GM21367 (cell line): ENCODE data around the gene PUS1.
"Not testable (repeated sequence)": the region's sequence is repeated elsewhere in the genome, so short reads cannot be mapped to it uniquely, and the experiment has no call there.

Experiments used
- ATAC-seq: cut with Tn5 transposase; IDR thresholded peaks from one replicate; pipeline ENCODE4 v1.9.1; 2021; ENCODE audit not compliant: unreplicated experiment

The PUS1 gene

GRCh38 chr12:131959641-131960589, 30.8 kb downstream of the PUS1 start:
- no peak for ATAC-seq

- not testable (repeated sequence) for ATAC-seq
Measured at GRCh38 chr12:131960590-131961325, 31.7 kb downstream of the PUS1 start.

- not testable (repeated sequence) for ATAC-seq
Measured at GRCh38 chr12:131961328-131961727, 32.3 kb downstream of the PUS1 start.

GRCh38 chr12:131962069-131962468, 33.0 kb downstream of the PUS1 start:
- no peak for ATAC-seq

- no peak for ATAC-seq
Measured at GRCh38 chr12:131963381-131963780, 34.3 kb downstream of the PUS1 start.

GRCh38 chr12:131965073-131965472, 36.0 kb downstream of the PUS1 start:
- no peak for ATAC-seq

- ATAC-seq: no peak
Measured at GRCh38 chr12:131971226-131971625, 42.1 kb downstream of the PUS1 start.

GRCh38 chr12:131975228-131975627, 46.2 kb downstream of the PUS1 start:
- no peak for ATAC-seq

GRCh38 chr12:131979606-131980005, 50.5 kb downstream of the PUS1 start:
- no peak for ATAC-seq

- ATAC-seq: no peak
Measured at GRCh38 chr12:131980263-131980662, 51.2 kb downstream of the PUS1 start.

GRCh38 chr12:131981388-131981787, 52.3 kb downstream of the PUS1 start:
- ATAC-seq: no peak

GRCh38 chr12:131982041-131982440, 53.0 kb downstream of the PUS1 start:
- no peak for ATAC-seq

GRCh38 chr12:131983026-131983425, 54.0 kb downstream of the PUS1 start:
- no peak for ATAC-seq

- ATAC-seq: no peak
Measured at GRCh38 chr12:131983554-131983953, 54.5 kb downstream of the PUS1 start.

- no peak for ATAC-seq
Measured at GRCh38 chr12:131984334-131984733, 55.3 kb downstream of the PUS1 start.

GRCh38 chr12:131985510-131985875, 56.4 kb downstream of the PUS1 start:
- not testable (repeated sequence) for ATAC-seq

- ATAC-seq: no peak
Measured at GRCh38 chr12:131986361-131986760, 57.3 kb downstream of the PUS1 start.

GRCh38 chr12:131986910-131987309, 57.8 kb downstream of the PUS1 start:
- ATAC-seq: no peak

GRCh38 chr12:131987552-131987951, 58.5 kb downstream of the PUS1 start:
- no peak for ATAC-seq

- no peak for ATAC-seq
Measured at GRCh38 chr12:131988054-131988796, 59.1 kb downstream of the PUS1 start.

- ATAC-seq: no peak
Measured at GRCh38 chr12:131989021-131989420, 59.9 kb downstream of the PUS1 start.
